ENCODE measurements around the gene NFATC2.

- TF ChIP-seq ZIC2 (tag by site-specific recombination; IDR thresholded peaks at IDR 0.05) = no peak
- TF ChIP-seq YY2 (tag by site-specific recombination; IDR thresholded peaks at IDR 0.05) = no peak
- no peak for TF ChIP-seq ZBTB20 (tag by site-specific recombination; IDR thresholded peaks at IDR 0.05)
- TF ChIP-seq ZNF707 (tag by site-specific recombination; IDR thresholded peaks at IDR 0.05) = no peak
- no peak for TF ChIP-seq PBX3 (CRISPR knock-in tag; IDR thresholded peaks at IDR 0.05)
- TF ChIP-seq, protein P1, sequence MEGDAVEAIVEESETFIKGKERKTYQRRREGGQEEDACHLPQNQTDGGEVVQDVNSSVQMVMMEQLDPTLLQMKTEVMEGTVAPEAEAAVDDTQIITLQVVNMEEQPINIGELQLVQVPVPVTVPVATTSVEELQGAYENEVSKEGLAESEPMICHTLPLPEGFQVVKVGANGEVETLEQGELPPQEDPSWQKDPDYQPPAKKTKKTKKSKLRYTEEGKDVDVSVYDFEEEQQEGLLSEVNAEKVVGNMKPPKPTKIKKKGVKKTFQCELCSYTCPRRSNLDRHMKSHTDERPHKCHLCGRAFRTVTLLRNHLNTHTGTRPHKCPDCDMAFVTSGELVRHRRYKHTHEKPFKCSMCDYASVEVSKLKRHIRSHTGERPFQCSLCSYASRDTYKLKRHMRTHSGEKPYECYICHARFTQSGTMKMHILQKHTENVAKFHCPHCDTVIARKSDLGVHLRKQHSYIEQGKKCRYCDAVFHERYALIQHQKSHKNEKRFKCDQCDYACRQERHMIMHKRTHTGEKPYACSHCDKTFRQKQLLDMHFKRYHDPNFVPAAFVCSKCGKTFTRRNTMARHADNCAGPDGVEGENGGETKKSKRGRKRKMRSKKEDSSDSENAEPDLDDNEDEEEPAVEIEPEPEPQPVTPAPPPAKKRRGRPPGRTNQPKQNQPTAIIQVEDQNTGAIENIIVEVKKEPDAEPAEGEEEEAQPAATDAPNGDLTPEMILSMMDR (tag by site-specific recombination; IDR thresholded peaks at IDR 0.05) = no peak
- TF ChIP-seq, protein P2, sequence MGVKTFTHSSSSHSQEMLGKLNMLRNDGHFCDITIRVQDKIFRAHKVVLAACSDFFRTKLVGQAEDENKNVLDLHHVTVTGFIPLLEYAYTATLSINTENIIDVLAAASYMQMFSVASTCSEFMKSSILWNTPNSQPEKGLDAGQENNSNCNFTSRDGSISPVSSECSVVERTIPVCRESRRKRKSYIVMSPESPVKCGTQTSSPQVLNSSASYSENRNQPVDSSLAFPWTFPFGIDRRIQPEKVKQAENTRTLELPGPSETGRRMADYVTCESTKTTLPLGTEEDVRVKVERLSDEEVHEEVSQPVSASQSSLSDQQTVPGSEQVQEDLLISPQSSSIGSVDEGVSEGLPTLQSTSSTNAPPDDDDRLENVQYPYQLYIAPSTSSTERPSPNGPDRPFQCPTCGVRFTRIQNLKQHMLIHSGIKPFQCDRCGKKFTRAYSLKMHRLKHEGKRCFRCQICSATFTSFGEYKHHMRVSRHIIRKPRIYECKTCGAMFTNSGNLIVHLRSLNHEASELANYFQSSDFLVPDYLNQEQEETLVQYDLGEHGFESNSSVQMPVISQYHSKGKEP (tag by site-specific recombination; IDR thresholded peaks at IDR 0.05) = no peak
- no peak for TF ChIP-seq KLF10 (tag by site-specific recombination; IDR thresholded peaks at IDR 0.05)
- no peak for TF ChIP-seq BCL11B (tag by site-specific recombination; IDR thresholded peaks at IDR 0.05; ENCODE audit: low read depth)
- no peak for TF ChIP-seq ZFHX2 (tag by site-specific recombination; conservative IDR thresholded peaks at IDR 0.05)
- TF ChIP-seq TCF7L2 (IDR thresholded peaks at IDR 0.05; ENCODE audit: borderline replicate concordance, low read depth, low read length) = no peak
- TF ChIP-seq ZNF248 (tag by site-specific recombination; IDR thresholded peaks at IDR 0.05) = no peak
- no peak for TF ChIP-seq ZNF394 (tag by site-specific recombination; IDR thresholded peaks at IDR 0.05; ENCODE audit: borderline replicate concordance)
Measured at GRCh38 chr20:51458751-51459439, 83.6 kb downstream of the NFATC2 start.

All from HEK293 (cell line).